Psoas muscle (tissue), 8 donors: ENCODE data around the gene BYSL. TPM values are rescaled to one million over a fixed set of nuclear protein-coding genes. Genes with fewer than 3 reads are reported as not detected.

Experiments used
- ATAC-seq, 4 donors: fragments of 200-7000 bp; cut with Tn5 transposase; one replicate each; pipeline ENCODE4 v1.9.1; 2020; ENCODE audit warnings: moderate library complexity in 3 of 4, mild to moderate bottlenecking in 2 of 4
- DNase-seq, 2 donors: peaks; one replicate each; pipeline ENCODE4 v3.0.0-alpha.2; 2020
- H3K27ac ChIP-seq: fragments of 200-600 bp; one replicate; pipeline ENCODE4 v1.8.0; 2022
- H3K27me3 ChIP-seq, 3 donors: fragments of 200-600 bp in 1 of 3; one replicate each; pipeline versions ENCODE4 v1.6.1 to v1.8.0; 2013 to 2022; ENCODE audit warnings: low read length in 2 of 3, mild to moderate bottlenecking in 2 of 3, moderate library complexity in 1 of 3; ENCODE audit not compliant: insufficient read depth in 3 of 3
- H3K36me3 ChIP-seq, 2 donors: fragments of 200-600 bp in 1 of 2; one replicate each; pipeline versions ENCODE4 v1.6.1 to v1.8.0; 2013 to 2022; ENCODE audit warnings: low read depth in 1 of 2, mild to moderate bottlenecking in 1 of 2, moderate library complexity in 1 of 2; ENCODE audit not compliant: insufficient read depth in 1 of 2
- H3K4me1 ChIP-seq: fragments of 200-600 bp; one replicate; pipeline ENCODE4 v1.8.0; 2022
- H3K4me3 ChIP-seq: fragments of 200-600 bp; one replicate; pipeline ENCODE4 v1.8.0; 2022; ENCODE audit warnings: mild to moderate bottlenecking
- H3K9me3 ChIP-seq: fragments of 200-600 bp; one replicate; pipeline ENCODE4 v1.8.0; 2022
- WGBS, 3 donors: extraction: QIAGEN DNeasy Blood & Tissue Kit; methylation state at CpG; one replicate each; pipeline versions ENCODE4 v1.1.6 to v1.1.7; 2013; 5-methylcytosine and 5-hydroxymethylcytosine counted together
- intact Hi-C, 2 donors: fragments of 100-400 bp; cut with DNase I; formaldehyde crosslinking; loops; one replicate each; pipeline versions ENCODE4 v1.11.0 to v1.14.2; 2022
- polyA plus RNA-seq, 3 donors: library from polyadenylated mRNA; stranded (reverse); fragments of 200-250 nt; gene quantifications; one replicate each; pipeline ENCODE4 v1.2.3, GENCODE V29; 2013
- total RNA-seq, 4 donors: library from RNA; stranded (reverse); fragmentation: NEBNext Ultra II Directional in 2 of 4; extraction: Animal tissue kit (Norgen Biotek cat#: 25700) in 2 of 4; gene quantifications; one replicate each; pipeline versions ENCODE4 v1.2.1 to v1.2.4, GENCODE V29; 2021 to 2023
- TF ChIP-seq, protein P1 (sequence below): fragments of 200-600 bp; IDR thresholded peaks from one replicate; pipeline ENCODE4 v1.8.0; 2022; ENCODE audit warnings: antibody characterized with exemption
- donor health status: healthy with polysubstance abuse.
- donor health status: DM: no; HTN: no; CAD: no; lungs with moderate emphysema.
- donor health status: Bipolar disorder and iron deficiency.
- donor health status: healthy.
- donor health status: DM: yes; HTN: yes; CAD: no.
- donor health status: DM: no; HTN: no; CAD: no.
- donor health status: DM: no; HTN: no; CAD: no.
- donor health status: DM: yes; HTN: yes; CAD: no.

Gene BYSL
- total and polyA plus RNA-seq, 7 donors: 20.3 to 55.5 (median 30.6) TPM

GRCh38 chr6:41877051-41877680 is 44.1 kb upstream of the BYSL start:
- TF ChIP-seq, protein P1, sequence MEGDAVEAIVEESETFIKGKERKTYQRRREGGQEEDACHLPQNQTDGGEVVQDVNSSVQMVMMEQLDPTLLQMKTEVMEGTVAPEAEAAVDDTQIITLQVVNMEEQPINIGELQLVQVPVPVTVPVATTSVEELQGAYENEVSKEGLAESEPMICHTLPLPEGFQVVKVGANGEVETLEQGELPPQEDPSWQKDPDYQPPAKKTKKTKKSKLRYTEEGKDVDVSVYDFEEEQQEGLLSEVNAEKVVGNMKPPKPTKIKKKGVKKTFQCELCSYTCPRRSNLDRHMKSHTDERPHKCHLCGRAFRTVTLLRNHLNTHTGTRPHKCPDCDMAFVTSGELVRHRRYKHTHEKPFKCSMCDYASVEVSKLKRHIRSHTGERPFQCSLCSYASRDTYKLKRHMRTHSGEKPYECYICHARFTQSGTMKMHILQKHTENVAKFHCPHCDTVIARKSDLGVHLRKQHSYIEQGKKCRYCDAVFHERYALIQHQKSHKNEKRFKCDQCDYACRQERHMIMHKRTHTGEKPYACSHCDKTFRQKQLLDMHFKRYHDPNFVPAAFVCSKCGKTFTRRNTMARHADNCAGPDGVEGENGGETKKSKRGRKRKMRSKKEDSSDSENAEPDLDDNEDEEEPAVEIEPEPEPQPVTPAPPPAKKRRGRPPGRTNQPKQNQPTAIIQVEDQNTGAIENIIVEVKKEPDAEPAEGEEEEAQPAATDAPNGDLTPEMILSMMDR: no peak
- no peak for DNase-seq
- H3K4me1 ChIP-seq: peaks cover 5% of the 10 kb centered on the region
- no peaks in the 10 kb centered on the region for H3K9me3 ChIP-seq
- no peak for ATAC-seq
- no peak overlapping the region for H3K27ac ChIP-seq
- H3K36me3 ChIP-seq: no peaks in the 10 kb centered on the region
- intact Hi-C loops: no loop called here
- no peak overlapping the region for H3K4me3 ChIP-seq
- 97 to 99% (median 99%) methylated on average over 2 of the region's 2 CpGs for WGBS, 3 donors
- no peaks in the 10 kb centered on the region for H3K27me3 ChIP-seq

GRCh38 chr6:41878246-41878645 is 43.1 kb upstream of the BYSL start:
- no peaks in the 10 kb centered on the region for H3K36me3 ChIP-seq
- no peaks in the 10 kb centered on the region for H3K9me3 ChIP-seq
- TF ChIP-seq, protein P1: no peak
- H3K4me3 ChIP-seq: no peak overlapping the region
- no peak for DNase-seq
- intact Hi-C loops: no loop called here
- WGBS, 3 donors: 85 to 91% (median 90%) methylated on average over 2 of the region's 2 CpGs
- H3K27me3 ChIP-seq: no peaks in the 10 kb centered on the region
- ATAC-seq: no peak
- peaks cover 5% of the 10 kb centered on the region for H3K4me1 ChIP-seq
- no peak overlapping the region for H3K27ac ChIP-seq

- ATAC-seq (no peak), DNase-seq (no peak)
- no peaks in the 10 kb centered on the region for H3K9me3 ChIP-seq
- no peak overlapping the region for H3K27ac ChIP-seq
- TF ChIP-seq, protein P1: no peak
- WGBS, 3 donors: 76 to 77% (median 76%) methylated on average over 5 of the region's 5 CpGs
- H3K27me3 ChIP-seq: no peaks in the 10 kb centered on the region
- intact Hi-C loops: no loop called here
- H3K4me1 ChIP-seq: peaks cover 5% of the 10 kb centered on the region
- no peak overlapping the region for H3K4me3 ChIP-seq
- no peaks in the 10 kb centered on the region for H3K36me3 ChIP-seq
Measured at GRCh38 chr6:41878961-41879405, 42.3 kb upstream of the BYSL start.

DNA sequence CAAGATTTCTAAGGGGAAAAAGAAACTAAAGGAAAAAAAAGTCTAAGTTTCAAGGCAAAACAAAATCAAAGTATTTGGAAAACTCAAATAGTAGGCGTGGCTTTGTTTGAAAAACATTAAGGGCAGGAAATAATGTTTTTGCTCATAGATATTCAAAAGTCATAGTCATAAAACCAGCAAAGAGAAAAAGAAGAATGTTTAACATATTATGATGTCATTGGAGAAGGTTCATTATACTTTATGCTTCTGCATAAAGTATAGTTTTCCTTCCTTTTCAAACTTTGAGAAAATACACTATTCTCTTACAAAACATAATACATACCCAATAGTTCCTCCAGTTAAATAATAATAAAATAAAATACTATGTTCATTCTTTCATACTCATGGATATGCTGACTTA is 39.8 kb upstream of the BYSL start:
- ATAC-seq: no peak
- 95 to 100% (median 97%) methylated on average over 1 of the region's 1 CpG for WGBS, 3 donors
- DNase-seq: no peak
- Histone ChIP-seq H3K4me1 (no peaks in the 10 kb centered on the region), H3K27ac (no peak overlapping the region), H3K9me3 (no peaks in the 10 kb centered on the region), H3K27me3 (no peaks in the 10 kb centered on the region), H3K4me3 (no peak overlapping the region), H3K36me3 (no peaks in the 10 kb centered on the region)
- intact Hi-C loops: no loop called here
- TF ChIP-seq, protein P1: no peak

- intact Hi-C loops: no loop called here
- no peak for ATAC-seq
- Histone ChIP-seq H3K36me3 (no peaks in the 10 kb centered on the region), H3K27ac (no peak overlapping the region), H3K27me3 (no peaks in the 10 kb centered on the region), H3K4me1 (no peaks in the 10 kb centered on the region), H3K4me3 (no peak overlapping the region), H3K9me3 (no peaks in the 10 kb centered on the region)
- DNase-seq: no peak
- 89 to 95% (median 94%) methylated on average over 5 of the region's 5 CpGs for WGBS, 3 donors
- TF ChIP-seq, protein P1: no peak
Measured at GRCh38 chr6:41884957-41885356, 36.3 kb upstream of the BYSL start.
